ENCODE results near the gene CTDP1.

Gene CTDP1

DNA sequence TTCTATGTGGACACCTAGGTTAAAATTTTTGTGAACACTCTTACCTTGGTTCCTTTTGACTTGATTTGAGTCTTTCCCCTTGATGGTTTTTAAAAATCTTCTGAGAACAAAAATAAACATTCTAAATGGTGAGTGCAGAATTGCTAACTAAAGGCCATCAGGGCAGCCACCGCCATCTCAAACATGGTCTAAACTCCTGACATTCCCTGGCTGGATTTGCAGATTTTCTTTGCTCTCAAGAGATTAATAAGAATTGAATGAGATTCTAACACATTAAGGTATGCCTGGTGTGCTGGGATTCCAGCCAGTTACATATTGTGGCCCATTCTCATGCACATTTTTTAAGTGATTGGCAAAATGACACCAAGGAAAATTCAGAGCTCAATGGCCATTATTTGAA lies 17.2 kb upstream of the CTDP1 start:
- no peak overlapping the region for H3K4me3 ChIP-seq (ENCODE audit: low read depth, low read length)
- TF ChIP-seq, protein P1, sequence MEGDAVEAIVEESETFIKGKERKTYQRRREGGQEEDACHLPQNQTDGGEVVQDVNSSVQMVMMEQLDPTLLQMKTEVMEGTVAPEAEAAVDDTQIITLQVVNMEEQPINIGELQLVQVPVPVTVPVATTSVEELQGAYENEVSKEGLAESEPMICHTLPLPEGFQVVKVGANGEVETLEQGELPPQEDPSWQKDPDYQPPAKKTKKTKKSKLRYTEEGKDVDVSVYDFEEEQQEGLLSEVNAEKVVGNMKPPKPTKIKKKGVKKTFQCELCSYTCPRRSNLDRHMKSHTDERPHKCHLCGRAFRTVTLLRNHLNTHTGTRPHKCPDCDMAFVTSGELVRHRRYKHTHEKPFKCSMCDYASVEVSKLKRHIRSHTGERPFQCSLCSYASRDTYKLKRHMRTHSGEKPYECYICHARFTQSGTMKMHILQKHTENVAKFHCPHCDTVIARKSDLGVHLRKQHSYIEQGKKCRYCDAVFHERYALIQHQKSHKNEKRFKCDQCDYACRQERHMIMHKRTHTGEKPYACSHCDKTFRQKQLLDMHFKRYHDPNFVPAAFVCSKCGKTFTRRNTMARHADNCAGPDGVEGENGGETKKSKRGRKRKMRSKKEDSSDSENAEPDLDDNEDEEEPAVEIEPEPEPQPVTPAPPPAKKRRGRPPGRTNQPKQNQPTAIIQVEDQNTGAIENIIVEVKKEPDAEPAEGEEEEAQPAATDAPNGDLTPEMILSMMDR (conservative IDR thresholded peaks at IDR 0.05; ENCODE audit: low read depth, low read length), result no peak
- DNase-seq (ENCODE audit: low read depth), result no peak

DNA sequence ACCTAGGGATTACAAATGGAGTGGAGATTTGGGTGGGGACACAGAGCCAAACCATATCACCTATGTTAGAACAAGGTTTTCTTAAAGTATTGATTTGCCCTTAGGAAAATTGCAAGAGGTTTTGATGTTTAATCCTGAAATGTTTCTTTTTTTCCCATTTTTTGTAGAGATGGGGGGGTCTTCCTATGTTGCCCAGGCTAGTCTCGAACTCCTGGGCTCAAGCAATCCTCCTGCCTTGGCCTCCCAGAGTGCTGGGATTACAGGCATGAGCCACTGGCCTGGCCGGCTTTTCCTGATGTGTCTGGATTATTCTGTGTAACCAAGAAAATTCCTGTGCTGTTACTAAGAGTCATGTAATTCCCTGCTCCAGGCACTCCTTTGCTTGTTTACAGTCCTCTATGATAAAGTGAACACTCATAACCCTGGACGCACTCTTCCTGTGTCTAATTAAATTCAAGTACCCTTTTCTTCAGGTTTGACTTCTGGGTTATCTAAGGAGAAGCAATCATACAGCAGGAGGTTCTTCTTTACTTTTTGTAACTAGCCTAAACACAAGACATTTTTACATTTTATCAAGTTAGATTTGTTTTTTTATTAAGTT lies 15.0 kb upstream of the CTDP1 start:
- TF ChIP-seq, protein P1 (conservative IDR thresholded peaks at IDR 0.05; ENCODE audit: low read depth, low read length), result no peak
- H3K4me3 ChIP-seq (ENCODE audit: low read depth, low read length), result no peak overlapping the region
- peak; percentile 53 for DNase-seq (ENCODE audit: low read depth)

DNA sequence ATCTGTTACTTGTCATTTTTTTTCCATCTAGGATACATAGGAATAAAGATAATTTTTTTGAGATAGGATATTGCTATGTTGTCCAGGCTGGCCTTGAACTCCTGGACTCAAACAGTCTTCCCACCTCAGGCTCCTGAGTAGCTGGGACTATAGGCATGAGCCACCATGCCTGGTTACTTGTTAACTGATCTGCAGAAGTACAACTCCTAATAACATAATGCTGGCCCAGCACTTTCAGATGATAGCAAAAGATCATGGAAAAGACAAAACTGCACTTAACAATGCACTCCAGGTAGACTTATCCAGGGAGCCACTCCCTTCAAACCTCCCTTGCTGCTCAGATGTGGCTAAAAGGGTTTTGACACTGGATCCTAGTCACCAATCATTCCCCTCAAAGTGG lies 11.4 kb upstream of the CTDP1 start:
- no peak overlapping the region for H3K4me3 ChIP-seq (ENCODE audit: low read depth, low read length)
- no peak for DNase-seq (ENCODE audit: low read depth)
- TF ChIP-seq, protein P1 (conservative IDR thresholded peaks at IDR 0.05; ENCODE audit: low read depth, low read length), result no peak

DNA sequence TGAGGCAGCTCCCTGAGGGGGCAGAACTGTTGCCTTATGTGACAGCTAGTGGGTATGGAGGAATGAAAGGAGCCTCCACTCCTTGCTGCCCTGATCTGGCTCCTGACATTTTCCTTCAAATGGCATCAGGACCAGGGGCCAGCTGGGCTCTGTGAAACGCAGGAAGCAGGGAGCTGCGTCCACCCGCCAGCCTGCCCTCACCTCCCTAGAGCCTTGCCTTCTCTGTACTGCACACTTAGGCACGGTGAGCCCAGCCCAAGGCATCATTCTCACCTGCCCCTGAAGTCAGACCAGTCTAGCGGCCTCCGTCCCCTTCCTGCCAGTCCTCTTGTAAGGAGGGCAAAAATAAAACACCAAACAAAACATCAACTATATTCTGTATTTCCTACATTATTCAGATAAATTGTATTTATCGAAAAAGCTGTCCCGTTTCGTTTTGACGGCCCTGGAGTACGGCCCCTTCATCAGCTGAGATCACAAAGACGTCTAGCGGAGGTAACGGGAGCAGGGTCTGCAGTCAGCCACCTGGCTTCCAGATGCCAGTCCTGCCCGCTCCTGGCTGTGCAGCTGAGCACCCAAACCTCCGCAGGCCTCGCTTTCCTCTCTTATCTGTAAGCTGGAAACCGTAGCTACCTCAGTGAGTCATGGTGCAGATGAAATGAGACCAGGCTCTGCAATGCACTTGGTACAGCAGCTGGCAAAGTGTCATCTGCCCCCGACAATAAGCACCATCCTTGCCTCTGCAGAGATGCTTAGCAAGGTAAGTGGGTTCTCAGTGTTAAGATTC lies 6.9 kb upstream of the CTDP1 start:
- no peak overlapping the region for H3K4me3 ChIP-seq (ENCODE audit: low read depth, low read length)
- TF ChIP-seq, protein P1 (conservative IDR thresholded peaks at IDR 0.05; ENCODE audit: low read depth, low read length), result no peak
- no peak for DNase-seq (ENCODE audit: low read depth)

DNA sequence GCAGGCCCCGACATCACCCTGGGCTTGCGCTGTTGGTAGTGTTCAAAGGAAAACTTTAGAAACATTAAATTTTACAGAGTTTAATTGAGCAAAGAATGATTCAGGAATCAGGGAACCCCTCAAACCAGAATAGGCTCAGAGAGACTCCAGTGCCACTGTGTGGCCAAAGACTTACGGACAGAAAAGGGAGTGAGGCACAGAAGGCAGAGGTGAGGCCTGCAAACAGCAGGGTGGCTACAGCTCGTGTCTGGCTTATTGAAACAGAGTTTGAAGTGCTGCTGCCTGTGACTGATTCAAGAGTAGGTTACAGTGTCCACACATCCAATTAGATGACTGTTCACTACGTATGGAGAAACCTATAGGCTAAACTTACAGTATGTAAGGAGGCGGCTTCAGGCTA lies 2.4 kb upstream of the CTDP1 start:
- TF ChIP-seq, protein P1 (conservative IDR thresholded peaks at IDR 0.05; ENCODE audit: low read depth, low read length), result no peak
- H3K4me3 ChIP-seq (ENCODE audit: low read depth, low read length), result no peak overlapping the region
- no peak for DNase-seq (ENCODE audit: low read depth)

DNA sequence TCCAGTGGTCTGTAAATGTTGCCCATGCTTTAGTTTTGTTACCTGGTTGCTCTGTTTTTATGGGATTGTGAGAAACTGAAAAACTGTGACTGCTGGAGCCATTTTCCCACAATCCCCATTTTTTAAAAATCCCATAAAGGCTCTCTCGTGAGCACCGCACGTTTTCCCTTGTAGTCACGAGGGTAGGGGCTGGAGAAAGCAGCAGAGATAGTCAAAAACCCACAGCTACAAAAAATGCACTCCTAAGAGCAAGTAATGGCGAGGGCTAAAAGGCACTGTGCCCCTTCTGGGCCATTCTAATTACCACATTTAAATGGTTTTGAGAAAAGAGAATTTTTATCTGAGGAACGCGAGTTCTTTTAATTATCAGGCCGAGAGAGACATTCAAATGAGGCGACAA lies 1.8 kb upstream of the CTDP1 start:
- H3K4me3 ChIP-seq (ENCODE audit: low read depth, low read length), result no peak overlapping the region

More for the DNA sequence above, 1.8 kb upstream of the CTDP1 start:
- TF ChIP-seq, protein P1 (conservative IDR thresholded peaks at IDR 0.05; ENCODE audit: low read depth, low read length), result no peak
- no peak for DNase-seq (ENCODE audit: low read depth)

Data from choroid plexus epithelial cell (primary cell).